IPS DF 4.7 (cell line): ENCODE data around the gene MPPED1.

Source experiments
- DNase-seq: peaks from one replicate; pipeline ENCODE4 v3.0.0-alpha.2; 2013; ENCODE audit warnings: low spot score; ENCODE audit errors: extremely low read depth

MPPED1 gene

GRCh38 chr22:43411869-43412807 lies at the start of gene MPPED1:
Gene MPPED1 (plus strand): TSS chr22:43412014. CDS start chr22:43424986, 12,972 bp downstream.
- no peak for DNase-seq

- DNase-seq = no peak
These were observed 48.3 kb upstream of the MPPED1 start for GRCh38 chr22:43363315-43364168.

- DNase-seq = no peak
These were observed 47.7 kb upstream of the MPPED1 start for GRCh38 chr22:43364169-43364435.

- no peak for DNase-seq
These were observed 45.9 kb upstream of the MPPED1 start for GRCh38 chr22:43365715-43366440.

- DNase-seq = peak; percentile 41
These were observed 41.8 kb upstream of the MPPED1 start for GRCh38 chr22:43370036-43370435.

GRCh38 chr22:43375951-43376455 lies 35.8 kb upstream of the MPPED1 start:
- no peak for DNase-seq

GRCh38 chr22:43376765-43377547 lies 34.9 kb upstream of the MPPED1 start:
- no peak for DNase-seq

GRCh38 chr22:43377548-43377895 lies 34.3 kb upstream of the MPPED1 start:
- no peak for DNase-seq

GRCh38 chr22:43377896-43378704 lies 33.7 kb upstream of the MPPED1 start:
- DNase-seq = no peak

GRCh38 chr22:43381693-43382092 lies 30.1 kb upstream of the MPPED1 start:
- no peak for DNase-seq

- DNase-seq = no peak
These were observed 27.0 kb upstream of the MPPED1 start for GRCh38 chr22:43384863-43385262.

- DNase-seq = peak; percentile 44
These were observed 25.8 kb upstream of the MPPED1 start for GRCh38 chr22:43385770-43386641.

GRCh38 chr22:43387815-43388214 lies 24.0 kb upstream of the MPPED1 start:
- DNase-seq = no peak

GRCh38 chr22:43388420-43388851 lies 23.4 kb upstream of the MPPED1 start:
- DNase-seq = peak; percentile 53

GRCh38 chr22:43389227-43389836 lies 22.5 kb upstream of the MPPED1 start:
- DNase-seq = no peak

GRCh38 chr22:43390166-43390565 lies 21.6 kb upstream of the MPPED1 start:
- no peak for DNase-seq

- no peak for DNase-seq
These were observed 20.9 kb upstream of the MPPED1 start for GRCh38 chr22:43390872-43391271.

- DNase-seq = no peak
These were observed 20.5 kb upstream of the MPPED1 start for GRCh38 chr22:43391306-43391705.
